Lower lobe of right lung (tissue), 2 donors: Measurements from ENCODE around the gene PLEKHG2. TPM values are rescaled to one million over a fixed set of nuclear protein-coding genes. Genes with fewer than 3 reads are reported as not detected.

Experiments
- ATAC-seq, 2 donors: fragments of 200-7000 bp; cut with Tn5 transposase; one replicate each; pipeline ENCODE4 v1.9.1; 2020 to 2022; ENCODE audit warnings: mild to moderate bottlenecking in 2 of 2, moderate library complexity in 2 of 2
- DNase-seq: peaks from one replicate; pipeline ENCODE4 v3.0.0-alpha.2; 2020
- H3K27ac ChIP-seq: fragments of 200-600 bp; one replicate; pipeline ENCODE4 v1.8.0; 2022
- H3K27me3 ChIP-seq: fragments of 200-600 bp; one replicate; pipeline ENCODE4 v1.8.0; 2022; ENCODE audit warnings: low read depth
- H3K36me3 ChIP-seq: fragments of 200-600 bp; one replicate; pipeline ENCODE4 v1.8.0; 2022; ENCODE audit warnings: mild to moderate bottlenecking
- H3K4me1 ChIP-seq: fragments of 200-600 bp; one replicate; pipeline ENCODE4 v1.8.0; 2022
- H3K4me3 ChIP-seq: fragments of 200-600 bp; one replicate; pipeline ENCODE4 v1.8.0; 2022; ENCODE audit warnings: mild to moderate bottlenecking
- H3K9me3 ChIP-seq: fragments of 200-600 bp; one replicate; pipeline ENCODE4 v1.8.0; 2022
- CTCF ChIP-seq: fragments of 200-600 bp; IDR thresholded peaks from one replicate; pipeline ENCODE4 v1.8.0; 2022; ENCODE audit warnings: antibody characterized with exemption, mild to moderate bottlenecking
- intact Hi-C: fragments of 100-400 bp; cut with DNase I; formaldehyde crosslinking; loops from one replicate; pipeline ENCODE4 v1.11.0; 2022
- total RNA-seq: library from RNA; stranded (reverse); fragmentation: NEBNext Ultra II Directional; extraction: Animal tissue kit (Norgen Biotek cat#: 25700); gene quantifications from one replicate; pipeline ENCODE4 v1.2.1, GENCODE V29; 2021
- donor health status: DM: no; HTN: yes; CAD: no; lungs with severe emphysema.

PLEKHG2 gene
- total RNA-seq, 1 donor from 2014 or later: 24.7 TPM

GRCh38 chr19:39411081-39411831 lies 1.2 kb upstream of the PLEKHG2 start:
- no peaks in the 10 kb centered on the region for H3K27me3 ChIP-seq
- peak overlapping the region; percentile 97 for H3K4me3 ChIP-seq
- peaks cover 16% of the 10 kb centered on the region for H3K36me3 ChIP-seq
- no peak for DNase-seq
- TF ChIP-seq CTCF: no peak
- peak in 1 of 2 donors; percentile 1 for ATAC-seq
- H3K4me1 ChIP-seq: peaks cover 31% of the 10 kb centered on the region
- intact Hi-C loops: no loop called here
- peak overlapping the region; percentile 100 for H3K27ac ChIP-seq
- no peaks in the 10 kb centered on the region for H3K9me3 ChIP-seq

GRCh38 chr19:39411832-39412099 lies 703 bp upstream of the PLEKHG2 start:
- peaks cover 16% of the 10 kb centered on the region for H3K36me3 ChIP-seq
- H3K4me1 ChIP-seq: peaks cover 31% of the 10 kb centered on the region
- intact Hi-C loops: no loop called here
- peak; percentile 25 to 40 for ATAC-seq
- peak overlapping the region; percentile 100 for H3K27ac ChIP-seq
- H3K27me3 ChIP-seq: no peaks in the 10 kb centered on the region
- H3K9me3 ChIP-seq: no peaks in the 10 kb centered on the region
- peak; percentile 94 for DNase-seq
- TF ChIP-seq CTCF: peak; percentile 94
- H3K4me3 ChIP-seq: peak overlapping the region; percentile 97

- TF ChIP-seq CTCF: peak; percentile 4
- Histone ChIP-seq H3K4me3 (peak overlapping the region; percentile 97), H3K27me3 (no peaks in the 10 kb centered on the region), H3K27ac (peak overlapping the region; percentile 100), H3K9me3 (no peaks in the 10 kb centered on the region), H3K4me1 (peaks cover 31% of the 10 kb centered on the region), H3K36me3 (peaks cover 15% of the 10 kb centered on the region)
- DNase-seq: no peak
- intact Hi-C loops: no loop called here
- ATAC-seq: no peak
Measured at GRCh38 chr19:39412867-39413271, 400 bp downstream of the PLEKHG2 start.

- no peaks in the 10 kb centered on the region for H3K9me3 ChIP-seq
- H3K36me3 ChIP-seq: peaks cover 15% of the 10 kb centered on the region
- H3K4me3 ChIP-seq: peak overlapping the region; percentile 97
- ATAC-seq (peak in 1 of 2 donors; percentile 1), DNase-seq (peak; percentile 69)
- intact Hi-C loops: no loop called here
- no peaks in the 10 kb centered on the region for H3K27me3 ChIP-seq
- peak overlapping the region; percentile 100 for H3K27ac ChIP-seq
- no peak for TF ChIP-seq CTCF
- H3K4me1 ChIP-seq: peaks cover 31% of the 10 kb centered on the region
Measured at GRCh38 chr19:39413272-39413910, 922 bp downstream of the PLEKHG2 start.

GRCh38 chr19:39413911-39414608 lies 1.6 kb downstream of the PLEKHG2 start:
- Histone ChIP-seq H3K9me3 (no peaks in the 10 kb centered on the region), H3K4me3 (peak overlapping the region; percentile 97), H3K36me3 (peaks cover 16% of the 10 kb centered on the region), H3K27me3 (no peaks in the 10 kb centered on the region), H3K27ac (peak overlapping the region; percentile 100), H3K4me1 (peaks cover 31% of the 10 kb centered on the region)
- intact Hi-C loops: no loop called here
- ATAC-seq: no peak
- TF ChIP-seq CTCF: peak; percentile 18
- no peak for DNase-seq
